Upper lobe of left lung (tissue), 4 donors: ENCODE measurements around the gene KIAA0232.

Source experiments
- CTCF ChIP-seq, 6 experiments: fragments of 450-650 bp in 4 of 6; fragments of 200-600 bp in 2 of 6; sonication (generic) in 2 of 6; IDR thresholded peaks; one replicate each; pipeline ENCODE4 v1.5.1; 2016 to 2019; ENCODE audit warnings: antibody characterized with exemption in 6 of 6
- POLR2AphosphoS5 ChIP-seq, 2 donors: sonication (generic); formaldehyde crosslinking; IDR thresholded peaks; one replicate each; pipeline ENCODE4 v1.5.1; 2017; ENCODE audit warnings: antibody characterized with exemption in 2 of 2

- no peak for TF ChIP-seq CTCF (IDR thresholded peaks at IDR 0.05)
- no peak for TF ChIP-seq POLR2AphosphoS5 (IDR thresholded peaks at IDR 0.05)
Observed at GRCh38 chr4:6839579-6839978, 57.1 kb downstream of the KIAA0232 start.
